ENCODE measurements around the gene SNRPB. TPM values are rescaled to one million over a fixed set of nuclear protein-coding genes. Genes with fewer than 3 reads are reported as not detected.
A peak's percentile ranks its signal among the peaks of the same experiment; 100 is the strongest.

The SNRPB gene
- total and polyA plus RNA-seq, 2 of the 13 experiments (the other 11 are each of a cell fraction or from before 2014, with no cell fraction given) = 473 to 844 TPM

- H3K4me3 ChIP-seq (replicated peaks in 1 of 3; ENCODE audit: insufficient read depth in 1 of 3, low read depth in 2 of 3, low read length in 3 of 3) = peak within 1 kb of the TSS; percentile 88 to 96 (median 91)
- DNase-seq (ENCODE audit: low spot score) (peak; percentile 95), FAIRE-seq (peak; percentile 94), ATAC-seq (peak; percentile 98)
- H2AFZ ChIP-seq (ENCODE audit: low read length) = peak within 1 kb of the TSS; percentile 99
- peaks cover 23% of the 10 kb centered on the region for H3K4me1 ChIP-seq (ENCODE audit: insufficient read depth, low read length)
- WGBS (ENCODE audit: low lambda C conversion rate) = under 1% methylated on average over 46 of the region's 53 CpGs
- no TSS peak for BruUV-seq (replicated peaks)
- peak within 1 kb of the TSS; percentile 80 for H3K9ac ChIP-seq (ENCODE audit: insufficient read depth, low read depth, low read length)
- peak within 1 kb of the TSS; percentile 99 for H3K4me2 ChIP-seq (ENCODE audit: low read depth, low read length)
- peaks cover 2 to 5% of the 10 kb centered on the region in 2 experiments; a peak in 3 of 5 replicates for H3K27me3 ChIP-seq (ENCODE audit: control insufficient read depth in 1 of 2, insufficient read depth in 2 of 2, low read length in 2 of 2)
- H3K79me2 ChIP-seq (ENCODE audit: insufficient read depth, low read length) = peaks cover 21% of the 10 kb centered on the region
- POLR2A ChIA-PET = interaction anchor here (0.7 to 3.8 kb wide), 7 partner anchors 9 to 143 kb away, joined by 3 to 32 read pairs (median 5); partner anchors contain the start of genes NOP56 and SNRPB
- in situ Hi-C loops (cut with HindIII; ENCODE audit: extremely low pct_ligation_motif_present, low pct_unique_long_range_greater_than_20kb) (no loop called here), intact Hi-C loops (cut with micrococcal nuclease; ENCODE audit: unreplicated experiment) (loop anchor here (1.0 to 2.0 kb wide), 2 partner anchors 33 to 38 kb away; partner anchors contain the start of gene SNRPB)
- H3K27ac ChIP-seq (ENCODE audit: extremely low read length, insufficient read depth, low read length) = peak within 1 kb of the TSS; percentile 79
- CTCF ChIA-PET (ENCODE audit: low intra/inter-chr PET ratio, low total read pairs) = interaction anchor here (1.2 kb wide), 1 partner anchor 15 kb away, joined by 3 read pairs; no protein-coding TSS in a partner anchor
- H4K20me1 ChIP-seq (ENCODE audit: insufficient read depth, low read length) = no peaks in the 10 kb centered on the region
- no peaks in the 10 kb centered on the region for H3K36me3 ChIP-seq (replicated peaks in 1 of 2; ENCODE audit: control insufficient read depth in 1 of 2, insufficient read depth in 2 of 2, low read length in 2 of 2)
- no peaks in the 10 kb centered on the region for H3K9me3 ChIP-seq (ENCODE audit: low read length)
- TF ChIP-seq, protein P1, sequence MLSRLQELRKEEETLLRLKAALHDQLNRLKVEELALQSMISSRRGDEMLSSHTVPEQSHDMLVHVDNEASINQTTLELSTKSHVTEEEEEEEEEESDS (CRISPR knock-in tag; IDR thresholded peaks at IDR 0.05; ENCODE audit: borderline replicate concordance) = peak; percentile 83; the same call in 1 of the 2 replicates
- TF ChIP-seq, protein P2, sequence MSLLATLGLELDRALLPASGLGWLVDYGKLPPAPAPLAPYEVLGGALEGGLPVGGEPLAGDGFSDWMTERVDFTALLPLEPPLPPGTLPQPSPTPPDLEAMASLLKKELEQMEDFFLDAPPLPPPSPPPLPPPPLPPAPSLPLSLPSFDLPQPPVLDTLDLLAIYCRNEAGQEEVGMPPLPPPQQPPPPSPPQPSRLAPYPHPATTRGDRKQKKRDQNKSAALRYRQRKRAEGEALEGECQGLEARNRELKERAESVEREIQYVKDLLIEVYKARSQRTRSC (CRISPR knock-in tag; IDR thresholded peaks at IDR 0.05; ENCODE audit: low read depth) = no peak; the same call in 1 of the 2 replicates
- TF ChIP-seq GATAD2A (CRISPR knock-in tag; IDR thresholded peaks at IDR 0.05) (peak; percentile 6; the same call in 1 of the 2 replicates), ZNF7 (CRISPR knock-in tag; IDR thresholded peaks at IDR 0.05) (no peak), ZNF780A (CRISPR knock-in tag; IDR thresholded peaks at IDR 0.05) (no peak), ZHX1 (CRISPR knock-in tag; IDR thresholded peaks at IDR 0.05; ENCODE audit: low read depth) (peak; percentile 71; the same call in 1 of the 2 replicates), FOXC1 (CRISPR knock-in tag; IDR thresholded peaks at IDR 0.05; ENCODE audit: borderline replicate concordance) (peak; percentile 19), ATF7-NPFF (CRISPR knock-in tag; IDR thresholded peaks at IDR 0.05; ENCODE audit: low read depth) (peak; percentile 58; the same call in 1 of the 2 replicates), SOX13 (IDR thresholded peaks at IDR 0.05) (peak; percentile 56; the same call in 1 of the 2 replicates), SOX13 (CRISPR knock-in tag; conservative IDR thresholded peaks at IDR 0.05 in 1 of 2, IDR thresholded peaks at IDR 0.05 in 1 of 2) (peak in 1 of 2 experiments; percentile 53; a peak in 1 of 4 replicates), XRCC5 (optimal IDR thresholded peaks at IDR 0.05; ENCODE audit: low read length) (peak; percentile 69), ZNF441 (CRISPR knock-in tag; IDR thresholded peaks at IDR 0.05; ENCODE audit: borderline replicate concordance) (peak; percentile 65; the same call in 1 of the 2 replicates), JDP2 (CRISPR knock-in tag; IDR thresholded peaks at IDR 0.05; ENCODE audit: borderline replicate concordance) (no peak), NCOA1 (CRISPR knock-in tag; IDR thresholded peaks at IDR 0.05) (peak; percentile 84; the same call in 1 of the 2 replicates), KLF15 (CRISPR knock-in tag; IDR thresholded peaks at IDR 0.05; ENCODE audit: borderline replicate concordance) (0 out of 2 replicates have a peak, but pooled peaks have one; percentile 6), THAP8 (CRISPR knock-in tag; IDR thresholded peaks at IDR 0.05; ENCODE audit: borderline replicate concordance) (peak; percentile 69; the same call in 1 of the 2 replicates), ZNF430 (CRISPR knock-in tag; IDR thresholded peaks at IDR 0.05) (no peak; the same call in 1 of the 2 replicates)
These were observed 38.3 kb upstream of the SNRPB start, which contains the start of gene ZNF343 for GRCh38 chr20:2508631-2509467. Gene ZNF343 (minus strand): TSS chr20:2508915. CDS start chr20:2493895, 15,020 bp downstream.
